ENCODE results near the gene ATP9B.
"Not testable (repeated sequence)": the region's sequence is repeated elsewhere in the genome, so short reads cannot be mapped to it uniquely, and the experiment has no call there.

ATP9B gene

GRCh38 chr18:79164706-79165105 lies 95.5 kb downstream of the ATP9B start:
- no peak overlapping the region for H3K4me3 ChIP-seq (ENCODE audit: insufficient read depth, low read depth, low read length)

GRCh38 chr18:79166702-79167101 lies 97.5 kb downstream of the ATP9B start:
- Histone ChIP-seq H3K27me3 (ENCODE audit: control insufficient read depth, insufficient read depth, low read length, poor library complexity, severe bottlenecking) (no peaks in the 10 kb centered on the region), H3K4me1 (ENCODE audit: control insufficient read depth, insufficient read depth, low read length) (no peaks in the 10 kb centered on the region), H3K27ac (ENCODE audit: insufficient read depth, low read depth, low read length, poor library complexity, severe bottlenecking) (no peak overlapping the region), H3K9me3 (ENCODE audit: control insufficient read depth, low read length) (no peaks in the 10 kb centered on the region), H3K36me3 (ENCODE audit: control insufficient read depth, insufficient read depth, low read length) (peaks cover 6% of the 10 kb centered on the region), H3K4me3 (ENCODE audit: insufficient read depth, low read depth, low read length) (no peak overlapping the region)
- WGBS, 2 experiments, result 96% methylated on average over 13 of the region's 13 CpGs

More at GRCh38 chr18:79164706-79165105, 95.5 kb downstream of the ATP9B start:
- Histone ChIP-seq H3K4me1 (ENCODE audit: control insufficient read depth, insufficient read depth, low read length) (no peaks in the 10 kb centered on the region), H3K36me3 (ENCODE audit: control insufficient read depth, insufficient read depth, low read length) (peaks cover 6% of the 10 kb centered on the region), H3K9me3 (ENCODE audit: control insufficient read depth, low read length) (no peaks in the 10 kb centered on the region), H3K27me3 (ENCODE audit: control insufficient read depth, insufficient read depth, low read length, poor library complexity, severe bottlenecking) (no peaks in the 10 kb centered on the region), H3K27ac (ENCODE audit: insufficient read depth, low read depth, low read length, poor library complexity, severe bottlenecking) (no peak overlapping the region)
- 93 to 100% methylated on average over 1 of the region's 1 CpG for WGBS, 2 experiments

- H3K4me3 ChIP-seq (ENCODE audit: insufficient read depth, low read depth, low read length), result no peak overlapping the region
- no peak overlapping the region for H3K27ac ChIP-seq (ENCODE audit: insufficient read depth, low read depth, low read length, poor library complexity, severe bottlenecking)
- 95 to 97% methylated on average over 18 of the region's 18 CpGs for WGBS, 2 experiments
- no peaks in the 10 kb centered on the region for H3K9me3 ChIP-seq (ENCODE audit: control insufficient read depth, low read length)
- no peaks in the 10 kb centered on the region for H3K4me1 ChIP-seq (ENCODE audit: control insufficient read depth, insufficient read depth, low read length)
- no peaks in the 10 kb centered on the region for H3K27me3 ChIP-seq (ENCODE audit: control insufficient read depth, insufficient read depth, low read length, poor library complexity, severe bottlenecking)
- peaks cover 6% of the 10 kb centered on the region for H3K36me3 ChIP-seq (ENCODE audit: control insufficient read depth, insufficient read depth, low read length)
Measured at GRCh38 chr18:79167526-79168190, 98.5 kb downstream of the ATP9B start.

GRCh38 chr18:79169958-79170555 lies 100.9 kb downstream of the ATP9B start:
- Histone ChIP-seq H3K27me3 (ENCODE audit: control insufficient read depth, insufficient read depth, low read length, poor library complexity, severe bottlenecking) (no peaks in the 10 kb centered on the region), H3K27ac (ENCODE audit: insufficient read depth, low read depth, low read length, poor library complexity, severe bottlenecking) (no peak overlapping the region), H3K9me3 (ENCODE audit: control insufficient read depth, low read length) (no peaks in the 10 kb centered on the region), H3K4me1 (ENCODE audit: control insufficient read depth, insufficient read depth, low read length) (no peaks in the 10 kb centered on the region), H3K4me3 (ENCODE audit: insufficient read depth, low read depth, low read length) (no peak overlapping the region), H3K36me3 (ENCODE audit: control insufficient read depth, insufficient read depth, low read length) (peaks cover 6% of the 10 kb centered on the region)
- 83 to 87% methylated on average over 8 of the region's 8 CpGs for WGBS, 2 experiments

- H3K9me3 ChIP-seq (ENCODE audit: control insufficient read depth, low read length); H3K4me3 ChIP-seq (ENCODE audit: insufficient read depth, low read depth, low read length); H3K27ac ChIP-seq (ENCODE audit: insufficient read depth, low read depth, low read length, poor library complexity, severe bottlenecking); H3K36me3 ChIP-seq (ENCODE audit: control insufficient read depth, insufficient read depth, low read length); H3K4me1 ChIP-seq (ENCODE audit: control insufficient read depth, insufficient read depth, low read length); H3K27me3 ChIP-seq (ENCODE audit: control insufficient read depth, insufficient read depth, low read length, poor library complexity, severe bottlenecking): not testable (repeated sequence)
- 95 to 96% methylated on average over 23 to 24 of the region's 27 CpGs for WGBS, 2 experiments
Measured at GRCh38 chr18:79172331-79172730, 103.1 kb downstream of the ATP9B start.

DNA sequence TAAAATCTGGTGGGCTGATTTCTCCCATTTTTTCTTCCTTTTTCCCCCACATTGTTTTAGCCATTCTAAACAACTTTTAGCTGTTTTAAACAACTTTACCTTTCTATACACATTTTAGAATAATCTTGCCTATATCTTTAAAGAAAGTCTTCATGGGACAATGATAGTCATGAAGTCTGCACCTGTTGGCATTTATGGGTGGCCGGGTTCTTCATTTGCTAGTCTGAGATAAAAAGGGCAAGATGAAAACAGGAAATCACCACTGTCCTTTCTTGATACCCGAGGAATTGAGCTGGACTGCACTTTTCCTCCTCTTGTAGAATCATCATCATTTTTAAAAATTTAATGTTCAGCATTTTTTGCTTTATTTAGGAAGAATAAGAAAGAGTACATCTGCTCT lies 104.5 kb downstream of the ATP9B start:
- Histone ChIP-seq H3K27me3 (ENCODE audit: control insufficient read depth, insufficient read depth, low read length, poor library complexity, severe bottlenecking) (no peaks in the 10 kb centered on the region), H3K27ac (ENCODE audit: insufficient read depth, low read depth, low read length, poor library complexity, severe bottlenecking) (no peak overlapping the region), H3K4me1 (ENCODE audit: control insufficient read depth, insufficient read depth, low read length) (no peaks in the 10 kb centered on the region), H3K36me3 (ENCODE audit: control insufficient read depth, insufficient read depth, low read length) (no peaks in the 10 kb centered on the region), H3K4me3 (ENCODE audit: insufficient read depth, low read depth, low read length) (no peak overlapping the region), H3K9me3 (ENCODE audit: control insufficient read depth, low read length) (no peaks in the 10 kb centered on the region)
- 88 to 96% methylated on average over 2 of the region's 2 CpGs for whole genome bisulfite sequencing, 2 experiments

DNA sequence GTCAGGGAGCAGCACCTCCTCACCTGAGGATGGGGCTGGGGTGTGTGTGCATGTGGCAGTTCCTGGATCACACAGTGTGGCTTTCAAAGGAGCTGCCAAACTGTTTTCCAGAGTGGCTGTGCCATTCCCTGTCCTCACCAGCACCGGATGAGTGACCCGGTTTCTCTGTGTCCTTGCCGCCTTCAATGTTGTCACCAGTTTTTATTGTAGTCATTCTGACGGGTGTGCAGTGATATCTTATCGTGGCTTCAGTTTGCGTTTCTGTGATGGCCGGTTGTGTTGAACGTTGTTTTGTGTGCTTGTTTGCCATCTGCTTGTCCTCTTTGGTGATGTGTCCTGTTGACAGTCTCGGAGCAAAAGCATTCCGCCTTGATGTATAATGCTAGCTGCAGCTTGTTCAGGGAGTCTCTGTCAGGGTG lies 108.9 kb downstream of the ATP9B start:
- H3K4me3 ChIP-seq (ENCODE audit: insufficient read depth, low read depth, low read length), result no peak overlapping the region
- no peaks in the 10 kb centered on the region for H3K4me1 ChIP-seq (ENCODE audit: control insufficient read depth, insufficient read depth, low read length)
- H3K27ac ChIP-seq (ENCODE audit: insufficient read depth, low read depth, low read length, poor library complexity, severe bottlenecking), result no peak overlapping the region
- 95 to 96% methylated on average over 10 of the region's 10 CpGs for WGBS, 2 experiments
- H3K9me3 ChIP-seq (ENCODE audit: control insufficient read depth, low read length), result no peaks in the 10 kb centered on the region
- no peaks in the 10 kb centered on the region for H3K36me3 ChIP-seq (ENCODE audit: control insufficient read depth, insufficient read depth, low read length)
- no peaks in the 10 kb centered on the region for H3K27me3 ChIP-seq (ENCODE audit: control insufficient read depth, insufficient read depth, low read length, poor library complexity, severe bottlenecking)

DNA sequence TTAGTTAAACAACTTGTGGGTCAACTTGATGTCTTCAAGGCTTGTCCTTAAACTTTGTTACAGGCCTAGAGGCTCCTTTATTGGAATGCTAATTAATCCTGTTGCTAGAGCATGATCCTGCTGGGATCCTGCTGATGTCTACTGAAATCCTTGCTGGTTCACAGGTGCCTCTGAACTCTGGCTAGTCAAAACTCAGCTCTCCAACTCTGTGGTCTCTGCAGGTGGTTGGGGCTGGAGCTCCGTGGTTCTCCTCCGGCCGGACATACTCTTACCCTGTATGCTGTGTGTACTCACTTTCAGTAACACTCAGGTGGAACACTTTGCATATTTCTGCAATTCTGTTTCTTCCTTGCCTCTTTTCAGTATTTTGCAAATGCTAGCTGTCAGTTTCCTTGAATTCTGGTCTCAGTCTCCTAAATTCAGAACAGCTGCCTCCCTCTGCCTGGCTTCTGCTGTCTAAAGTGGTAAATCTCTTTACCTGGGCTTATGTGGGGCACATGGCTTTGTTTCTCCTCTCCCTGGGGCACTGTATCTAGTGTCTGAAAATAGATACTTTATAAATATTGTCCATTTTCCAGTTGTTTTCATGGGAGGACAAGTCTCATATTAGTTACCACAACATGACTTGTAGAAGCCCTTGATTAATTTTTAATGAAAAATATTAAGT lies 113.0 kb downstream of the ATP9B start:
- 6 to 7% methylated on average over 3 of the region's 3 CpGs for WGBS, 2 experiments
- no peaks in the 10 kb centered on the region for H3K36me3 ChIP-seq (ENCODE audit: control insufficient read depth, insufficient read depth, low read length)
- H3K4me1 ChIP-seq (ENCODE audit: control insufficient read depth, insufficient read depth, low read length), result no peaks in the 10 kb centered on the region
- no peak overlapping the region for H3K27ac ChIP-seq (ENCODE audit: insufficient read depth, low read depth, low read length, poor library complexity, severe bottlenecking)
- no peaks in the 10 kb centered on the region for H3K9me3 ChIP-seq (ENCODE audit: control insufficient read depth, low read length)
- H3K27me3 ChIP-seq (ENCODE audit: control insufficient read depth, insufficient read depth, low read length, poor library complexity, severe bottlenecking), result no peaks in the 10 kb centered on the region
- H3K4me3 ChIP-seq (ENCODE audit: insufficient read depth, low read depth, low read length), result no peak overlapping the region

DNA sequence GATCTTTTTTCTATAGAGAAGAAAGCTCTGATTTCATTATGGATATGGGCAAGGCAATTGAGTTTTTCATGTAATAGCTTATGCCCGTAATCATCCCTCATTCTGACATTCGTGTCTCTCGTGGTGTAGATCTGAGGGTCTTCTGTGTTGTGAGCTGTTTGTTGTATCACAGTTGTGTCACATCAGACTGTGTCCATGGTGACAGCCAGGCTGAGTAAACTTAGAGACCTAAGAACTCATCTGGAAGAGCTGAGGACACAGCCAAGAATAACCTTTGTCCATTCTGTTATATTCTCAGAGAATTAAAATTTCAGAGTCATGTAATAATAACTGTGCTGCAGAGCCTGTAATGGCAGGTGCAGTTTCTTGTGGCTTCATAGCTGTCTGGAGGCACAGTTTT lies 116.5 kb downstream of the ATP9B start:
- H3K4me1 ChIP-seq (ENCODE audit: control insufficient read depth, insufficient read depth, low read length), result no peaks in the 10 kb centered on the region
- H3K27ac ChIP-seq (ENCODE audit: insufficient read depth, low read depth, low read length, poor library complexity, severe bottlenecking), result no peak overlapping the region
- no peaks in the 10 kb centered on the region for H3K36me3 ChIP-seq (ENCODE audit: control insufficient read depth, insufficient read depth, low read length)
- WGBS, 2 experiments, result 100% methylated on average over 3 of the region's 3 CpGs
- H3K4me3 ChIP-seq (ENCODE audit: insufficient read depth, low read depth, low read length), result no peak overlapping the region
- H3K9me3 ChIP-seq (ENCODE audit: control insufficient read depth, low read length), result no peaks in the 10 kb centered on the region
- no peaks in the 10 kb centered on the region for H3K27me3 ChIP-seq (ENCODE audit: control insufficient read depth, insufficient read depth, low read length, poor library complexity, severe bottlenecking)

- Histone ChIP-seq H3K9me3 (ENCODE audit: control insufficient read depth, low read length) (no peaks in the 10 kb centered on the region), H3K4me3 (ENCODE audit: insufficient read depth, low read depth, low read length) (no peak overlapping the region), H3K4me1 (ENCODE audit: control insufficient read depth, insufficient read depth, low read length) (no peaks in the 10 kb centered on the region), H3K27me3 (ENCODE audit: control insufficient read depth, insufficient read depth, low read length, poor library complexity, severe bottlenecking) (no peaks in the 10 kb centered on the region), H3K36me3 (ENCODE audit: control insufficient read depth, insufficient read depth, low read length) (no peaks in the 10 kb centered on the region), H3K27ac (ENCODE audit: insufficient read depth, low read depth, low read length, poor library complexity, severe bottlenecking) (no peak overlapping the region)
- 89 to 95% methylated on average over 2 of the region's 2 CpGs for WGBS, 2 experiments
Measured at GRCh38 chr18:79186649-79187048, 117.5 kb downstream of the ATP9B start.

Data from ectodermal cell (in vitro differentiated cells).